DND-41 (cell line): Measurements from ENCODE around the gene SFXN2.

Experiments used
- ATAC-seq: fragments of 200-7000 bp; cut with Tn5 transposase; 3 replicates; pipeline ENCODE4 v1.9.1; 2021; ENCODE audit warnings: low read depth; ENCODE audit not compliant: insufficient read depth
- DNase-seq: peaks from one replicate; pipeline ENCODE4 v3.0.0-alpha.2; 2020
- H2AFZ ChIP-seq: 2 replicates; pipeline ENCODE4 v1.6.0; 2012; ENCODE audit warnings: low read depth, low read length
- H3K27ac ChIP-seq: 2 replicates; pipeline ENCODE4 v1.5.1; 2012; ENCODE audit warnings: low read length, inconsistent platforms
- H3K27me3 ChIP-seq: fragments of 200-600 bp; sonication (generic); 2 replicates; pipeline ENCODE4 v1.6.0; 2012; ENCODE audit warnings: low read length, mild to moderate bottlenecking, inconsistent platforms; ENCODE audit not compliant: insufficient read depth, poor library complexity
- H3K36me3 ChIP-seq: 2 replicates; pipeline ENCODE4 v1.5.1; 2012; ENCODE audit warnings: low read length, inconsistent platforms; ENCODE audit not compliant: insufficient read depth
- H3K4me1 ChIP-seq: 2 replicates; pipeline ENCODE4 v1.5.1; 2012; ENCODE audit warnings: mild to moderate bottlenecking, low read length; ENCODE audit not compliant: insufficient read depth
- H3K4me2 ChIP-seq: 2 replicates; pipeline ENCODE4 v1.6.0; 2012; ENCODE audit warnings: mild to moderate bottlenecking, moderate library complexity, low read length, inconsistent platforms; ENCODE audit not compliant: insufficient read depth
- H3K4me3 ChIP-seq, 2 experiments: fragments of 200-600 bp in 1 of 2; shearing (Covaris generic) in 1 of 2; 2 replicates each; pipeline ENCODE4 v1.5.1; 2012 to 2016; ENCODE audit warnings: inconsistent platforms in 2 of 2, low read length in 2 of 2, mild to moderate bottlenecking in 2 of 2, low read depth in 1 of 2, moderate library complexity in 1 of 2
- H3K79me2 ChIP-seq: 2 replicates; pipeline ENCODE4 v1.6.0; 2012; ENCODE audit warnings: low read length, inconsistent platforms; ENCODE audit not compliant: insufficient read depth
- H3K9ac ChIP-seq: 2 replicates; pipeline ENCODE4 v1.6.0; 2012; ENCODE audit warnings: low read depth, mild to moderate bottlenecking, inconsistent platforms, low read length, moderate library complexity
- H3K9me3 ChIP-seq: 2 replicates; pipeline ENCODE4 v1.5.1; 2012; ENCODE audit warnings: low read length, moderate library complexity, mild to moderate bottlenecking, inconsistent platforms; ENCODE audit not compliant: insufficient read depth, severe bottlenecking
- H4K20me1 ChIP-seq: 2 replicates; pipeline ENCODE4 v1.6.0; 2012; ENCODE audit warnings: low read length; ENCODE audit not compliant: insufficient read depth
- CTCF ChIP-seq: IDR thresholded peaks from 2 replicates; pipeline ENCODE4 v1.5.1; 2012; ENCODE audit warnings: borderline replicate concordance, low read length, moderate library complexity, mild to moderate bottlenecking; ENCODE audit not compliant: poor library complexity, severe bottlenecking; ENCODE audit errors: extremely low read depth
- EZH2 ChIP-seq: IDR thresholded peaks from 3 replicates; pipeline ENCODE4 v1.6.1; 2012; ENCODE audit warnings: borderline replicate concordance, low read depth, mild to moderate bottlenecking, moderate library complexity, low read length, inconsistent platforms; ENCODE audit not compliant: severe bottlenecking

SFXN2 gene

DNA sequence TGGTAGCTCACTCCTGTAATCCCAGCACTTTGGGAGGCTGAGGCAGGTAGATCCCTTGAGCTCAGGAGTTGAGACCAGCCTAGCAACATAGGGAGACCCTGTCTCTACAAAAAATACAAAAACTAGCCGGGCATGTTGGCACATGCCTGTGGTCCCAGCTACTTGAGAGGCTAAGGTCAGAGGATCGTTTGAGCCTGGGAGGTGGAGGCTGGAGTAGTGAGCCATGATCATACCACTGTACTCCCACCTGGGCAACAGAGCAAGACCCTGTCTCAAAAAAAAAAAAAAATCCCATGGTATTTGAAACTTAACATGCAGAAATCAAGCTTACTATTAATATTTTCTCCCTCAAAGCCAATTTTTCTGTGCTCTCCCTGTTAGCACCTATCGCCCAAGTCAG, 5.9 kb downstream of the SFXN2 start:
- H3K9ac ChIP-seq, result no peak overlapping the region
- H3K4me2 ChIP-seq, result no peak overlapping the region
- H3K4me3 ChIP-seq, result no peak overlapping the region
- H2AFZ ChIP-seq, result no peak overlapping the region
- TF ChIP-seq CTCF (no peak), EZH2 (no peak)
- no peaks in the 10 kb centered on the region for H3K27me3 ChIP-seq
- peaks cover 26% of the 10 kb centered on the region for H3K36me3 ChIP-seq
- no peak overlapping the region for H3K27ac ChIP-seq
- H3K4me1 ChIP-seq, result peaks cover 31% of the 10 kb centered on the region
- no peaks in the 10 kb centered on the region for H3K9me3 ChIP-seq
- ATAC-seq (no peak), DNase-seq (no peak)
- H4K20me1 ChIP-seq, result peaks cover 18% of the 10 kb centered on the region; the same call in 1 of the 2 replicates
- peaks cover 69% of the 10 kb centered on the region for H3K79me2 ChIP-seq

DNA sequence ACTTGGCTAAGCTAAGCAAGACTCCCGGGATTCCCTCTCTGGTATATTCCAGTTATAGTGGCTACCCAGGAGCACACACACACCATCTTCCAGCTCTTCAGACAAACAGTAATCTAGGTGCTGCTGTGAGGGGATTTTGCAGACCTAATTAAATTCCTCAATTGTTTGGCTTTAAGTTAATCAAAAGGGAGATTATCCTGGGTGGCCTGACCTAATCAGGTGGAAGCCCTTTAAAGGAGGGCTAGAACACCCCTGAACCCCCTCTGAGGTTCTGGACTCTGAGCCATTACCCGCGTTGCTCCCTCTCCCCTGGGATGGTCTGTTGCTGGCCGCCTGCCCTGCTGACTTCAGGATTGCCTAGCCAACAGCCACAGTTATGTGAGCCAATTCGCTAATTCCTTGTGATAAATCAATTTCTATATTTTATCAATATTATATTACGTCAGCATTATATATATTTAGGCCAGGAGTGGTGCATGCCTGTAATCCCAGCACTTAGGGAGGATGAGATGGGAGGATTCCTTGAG, 6.4 kb downstream of the SFXN2 start:
- H3K4me1 ChIP-seq, result peaks cover 26% of the 10 kb centered on the region
- TF ChIP-seq EZH2 (no peak), CTCF (no peak)
- H3K36me3 ChIP-seq, result peaks cover 26% of the 10 kb centered on the region
- ATAC-seq (no peak), DNase-seq (no peak)
- H3K27ac ChIP-seq, result no peak overlapping the region
- no peak overlapping the region for H3K4me3 ChIP-seq
- peaks cover 16% of the 10 kb centered on the region; the same call in 1 of the 2 replicates for H4K20me1 ChIP-seq
- H3K27me3 ChIP-seq, result no peaks in the 10 kb centered on the region
- H3K9me3 ChIP-seq, result no peaks in the 10 kb centered on the region
- H3K9ac ChIP-seq, result no peak overlapping the region
- no peak overlapping the region for H2AFZ ChIP-seq
- peaks cover 64% of the 10 kb centered on the region for H3K79me2 ChIP-seq
- H3K4me2 ChIP-seq, result no peak overlapping the region

GRCh38 chr10:102721954-102722353, 7.5 kb downstream of the SFXN2 start:
- H3K36me3 ChIP-seq, result peaks cover 31% of the 10 kb centered on the region
- no peak overlapping the region for H2AFZ ChIP-seq
- no peak overlapping the region for H3K27ac ChIP-seq
- no peak overlapping the region for H3K9ac ChIP-seq
- no peaks in the 10 kb centered on the region for H3K27me3 ChIP-seq
- H4K20me1 ChIP-seq, result peaks cover 17% of the 10 kb centered on the region; the same call in 1 of the 2 replicates
- no peaks in the 10 kb centered on the region for H3K9me3 ChIP-seq
- H3K79me2 ChIP-seq, result peaks cover 53% of the 10 kb centered on the region
- no peak for ATAC-seq
- no peak overlapping the region for H3K4me2 ChIP-seq
- DNase-seq, result no peak
- peaks cover 16% of the 10 kb centered on the region for H3K4me1 ChIP-seq
- no peak overlapping the region for H3K4me3 ChIP-seq
- no peak for TF ChIP-seq CTCF
- TF ChIP-seq EZH2, result no peak
